Activated CD8-positive, alpha-beta T cell treated with anti-CD3 and anti-CD28 coated beads for 36 hours (primary cell): Measurements from ENCODE around the gene FAM78B. TPM values are rescaled to one million over a fixed set of nuclear protein-coding genes. Genes with fewer than 3 reads are reported as not detected.

ENCODE experiments used
- ATAC-seq: fragments of 200-7000 bp; cut with Tn5 transposase; one replicate; pipeline ENCODE4 v1.10.0; 2021; ENCODE audit warnings: mild to moderate bottlenecking, moderate library complexity
- CTCF ChIA-PET: fragments of 350-600 bp; sonication (Branson Sonifier 250); formaldehyde crosslinking; loops from one replicate; lab custom pipeline; 2021; ENCODE audit warnings: antibody characterized with exemption; lab: Charles Lee
- POLR2A ChIA-PET: fragments of 350-600 bp; sonication (Branson Sonifier 250); formaldehyde crosslinking; loops from one replicate; lab custom pipeline; 2021; ENCODE audit warnings: antibody characterized with exemption; lab: Charles Lee
- DNase-seq: peaks from one replicate; pipeline ENCODE4 v3.0.0-alpha.2; 2020
- H3K27ac Mint-ChIP-seq: one replicate; pipeline ENCODE4 v1.8.0; 2021; ENCODE audit warnings: mild to moderate bottlenecking, mixed read lengths
- H3K27me3 Mint-ChIP-seq: one replicate; pipeline ENCODE4 v1.8.0; 2021; ENCODE audit warnings: mixed read lengths
- H3K36me3 Mint-ChIP-seq: one replicate; pipeline ENCODE4 v1.8.0; 2021; ENCODE audit warnings: low read depth, mixed read lengths
- H3K4me1 Mint-ChIP-seq: one replicate; pipeline ENCODE4 v1.8.0; 2021; ENCODE audit warnings: low read depth, mixed read lengths
- H3K4me3 Mint-ChIP-seq: one replicate; pipeline ENCODE4 v1.8.0; 2021; ENCODE audit warnings: mild to moderate bottlenecking, moderate library complexity, mixed read lengths
- H3K9me3 Mint-ChIP-seq: one replicate; pipeline ENCODE4 v1.8.0; 2021; ENCODE audit warnings: mixed read lengths
- intact Hi-C: fragments of 100-400 bp; cut with micrococcal nuclease; formaldehyde crosslinking; loops from one replicate; pipeline ENCODE4 v1.10.0; 2022
- total RNA-seq, 2 experiments: library from RNA; stranded (reverse); gene quantifications; one replicate each; pipeline ENCODE4 v1.2.3, GENCODE V29; 2021
- TF ChIP-seq, protein P1 (sequence below): fragments of 200-600 bp; IDR thresholded peaks from one replicate; pipeline ENCODE4 v1.8.0; 2022; ENCODE audit warnings: antibody characterized with exemption, mild to moderate bottlenecking

Gene FAM78B
- total RNA-seq, 2 experiments from 2014 or later = 0.20 TPM; not detected in 1

DNA sequence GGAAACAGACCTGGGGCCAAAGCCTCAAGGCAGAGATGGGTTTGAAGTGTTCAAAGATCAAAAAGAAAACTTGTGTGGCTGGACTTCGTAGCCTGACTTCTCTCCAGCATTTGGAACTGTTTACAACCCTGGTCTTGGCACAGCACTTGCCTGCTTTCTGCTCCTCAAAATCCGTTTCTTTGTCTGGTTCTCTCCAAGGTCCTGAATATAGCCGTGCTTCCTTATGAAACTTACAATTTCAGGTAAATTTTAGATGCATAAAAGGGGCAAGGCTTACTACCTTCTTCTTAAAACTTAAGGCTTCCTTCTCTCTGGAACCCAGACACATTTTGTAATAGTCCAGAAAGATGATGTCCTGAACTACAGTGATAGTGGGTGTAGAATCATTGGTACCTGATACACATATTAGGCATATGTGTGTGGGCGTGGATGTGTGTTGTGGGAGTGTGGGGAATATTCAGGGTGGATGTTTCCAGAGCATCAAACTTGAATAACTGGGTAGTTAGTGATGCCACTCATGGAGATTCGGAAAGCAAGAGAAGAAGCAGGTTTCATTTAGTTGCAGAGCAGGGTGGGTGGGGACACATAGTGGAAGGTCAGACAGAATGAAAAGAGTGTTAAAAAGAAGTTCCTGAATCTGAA, 26.4 kb upstream of the FAM78B start:
- intact Hi-C loops = no loop called here
- ATAC-seq (no peak), DNase-seq (no peak)
- no peak overlapping the region for H3K27ac Mint-ChIP-seq
- peaks cover 8% of the 10 kb centered on the region for H3K27me3 Mint-ChIP-seq
- POLR2A ChIA-PET = no interaction called here
- TF ChIP-seq, protein P1, sequence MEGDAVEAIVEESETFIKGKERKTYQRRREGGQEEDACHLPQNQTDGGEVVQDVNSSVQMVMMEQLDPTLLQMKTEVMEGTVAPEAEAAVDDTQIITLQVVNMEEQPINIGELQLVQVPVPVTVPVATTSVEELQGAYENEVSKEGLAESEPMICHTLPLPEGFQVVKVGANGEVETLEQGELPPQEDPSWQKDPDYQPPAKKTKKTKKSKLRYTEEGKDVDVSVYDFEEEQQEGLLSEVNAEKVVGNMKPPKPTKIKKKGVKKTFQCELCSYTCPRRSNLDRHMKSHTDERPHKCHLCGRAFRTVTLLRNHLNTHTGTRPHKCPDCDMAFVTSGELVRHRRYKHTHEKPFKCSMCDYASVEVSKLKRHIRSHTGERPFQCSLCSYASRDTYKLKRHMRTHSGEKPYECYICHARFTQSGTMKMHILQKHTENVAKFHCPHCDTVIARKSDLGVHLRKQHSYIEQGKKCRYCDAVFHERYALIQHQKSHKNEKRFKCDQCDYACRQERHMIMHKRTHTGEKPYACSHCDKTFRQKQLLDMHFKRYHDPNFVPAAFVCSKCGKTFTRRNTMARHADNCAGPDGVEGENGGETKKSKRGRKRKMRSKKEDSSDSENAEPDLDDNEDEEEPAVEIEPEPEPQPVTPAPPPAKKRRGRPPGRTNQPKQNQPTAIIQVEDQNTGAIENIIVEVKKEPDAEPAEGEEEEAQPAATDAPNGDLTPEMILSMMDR = no peak
- H3K36me3 Mint-ChIP-seq = no peaks in the 10 kb centered on the region
- no peaks in the 10 kb centered on the region for H3K9me3 Mint-ChIP-seq
- no peak overlapping the region for H3K4me3 Mint-ChIP-seq
- no peaks in the 10 kb centered on the region for H3K4me1 Mint-ChIP-seq
- CTCF ChIA-PET = no interaction called here

DNA sequence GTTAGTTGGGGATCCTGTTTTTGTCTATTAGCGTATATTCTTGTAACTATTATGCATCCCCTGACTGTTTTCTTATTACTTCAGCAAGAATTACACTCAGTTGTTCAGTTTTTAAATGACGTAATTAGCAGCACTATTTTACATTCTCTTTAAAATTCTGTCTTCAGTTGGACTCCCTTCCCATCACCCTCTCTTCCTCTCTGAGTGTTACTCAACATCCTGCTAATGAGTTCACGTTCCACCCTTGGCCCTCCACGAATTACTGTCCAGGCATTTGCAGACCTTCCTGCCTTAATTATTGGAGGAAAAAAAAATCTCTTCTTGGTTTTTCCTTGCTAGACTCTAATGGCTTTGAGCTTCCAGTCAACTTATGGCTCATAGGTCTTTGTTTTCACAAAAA, 23.6 kb upstream of the FAM78B start:
- H3K36me3 Mint-ChIP-seq = no peaks in the 10 kb centered on the region
- H3K9me3 Mint-ChIP-seq = no peaks in the 10 kb centered on the region
- intact Hi-C loops = no loop called here
- ATAC-seq = no peak
- ChIA-PET CTCF (no interaction called here), POLR2A (no interaction called here)
- no peaks in the 10 kb centered on the region for H3K4me1 Mint-ChIP-seq
- TF ChIP-seq, protein P1 = no peak
- H3K27me3 Mint-ChIP-seq = peaks cover 6% of the 10 kb centered on the region
- H3K4me3 Mint-ChIP-seq = no peak overlapping the region
- DNase-seq = no peak
- no peak overlapping the region for H3K27ac Mint-ChIP-seq

DNA sequence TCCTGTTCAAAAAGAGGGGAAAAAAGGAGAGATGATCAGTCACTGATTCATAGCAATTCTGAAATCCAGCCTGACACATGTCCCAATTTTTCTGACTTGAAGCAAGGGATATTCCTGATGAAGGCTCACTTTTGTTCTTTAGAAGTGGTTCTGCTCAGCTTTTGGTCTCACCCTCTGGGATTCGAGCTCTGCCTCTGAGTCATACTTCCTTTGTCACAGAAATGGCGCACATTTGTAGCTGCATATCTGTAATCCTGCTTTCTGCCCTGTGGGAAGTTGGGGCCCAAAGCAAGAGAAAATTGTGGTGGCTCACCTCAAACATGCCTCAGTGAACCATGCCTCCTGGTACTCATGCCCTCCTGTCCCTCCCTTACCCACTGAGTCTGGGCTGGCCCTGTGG, 22.3 kb upstream of the FAM78B start:
- H3K9me3 Mint-ChIP-seq = no peaks in the 10 kb centered on the region
- no peak for DNase-seq
- H3K27ac Mint-ChIP-seq = no peak overlapping the region
- POLR2A ChIA-PET = no interaction called here
- CTCF ChIA-PET = no interaction called here
- peaks cover 6% of the 10 kb centered on the region for H3K27me3 Mint-ChIP-seq
- no peak overlapping the region for H3K4me3 Mint-ChIP-seq
- no peaks in the 10 kb centered on the region for H3K4me1 Mint-ChIP-seq
- TF ChIP-seq, protein P1 = no peak
- intact Hi-C loops = no loop called here
- H3K36me3 Mint-ChIP-seq = no peaks in the 10 kb centered on the region
- no peak for ATAC-seq

DNA sequence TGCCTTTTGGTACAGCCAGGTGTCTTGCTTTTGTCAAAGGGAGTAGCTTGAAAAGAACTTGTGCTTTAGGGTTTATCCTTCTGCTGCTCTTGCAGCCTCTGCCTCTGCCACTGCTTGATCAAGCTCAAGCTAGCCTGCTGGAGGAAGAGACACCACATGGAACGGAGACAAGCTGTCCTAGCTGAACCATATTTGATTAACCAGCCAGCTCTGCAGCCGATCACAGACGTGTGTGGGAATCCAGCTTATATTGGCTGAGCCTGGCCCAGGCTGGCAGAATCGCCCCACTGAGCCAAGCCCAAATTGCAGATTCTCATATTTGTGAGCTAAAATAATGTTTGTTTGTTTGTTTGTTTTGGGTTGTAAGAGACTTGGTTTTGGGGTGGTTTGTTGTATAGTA, 18.7 kb upstream of the FAM78B start:
- intact Hi-C loops = no loop called here
- H3K4me3 Mint-ChIP-seq = no peak overlapping the region
- no peak overlapping the region for H3K27ac Mint-ChIP-seq
- no peaks in the 10 kb centered on the region for H3K36me3 Mint-ChIP-seq
- POLR2A ChIA-PET = no interaction called here
- ATAC-seq (no peak), DNase-seq (no peak)
- H3K9me3 Mint-ChIP-seq = no peaks in the 10 kb centered on the region
- H3K27me3 Mint-ChIP-seq = peaks cover 7% of the 10 kb centered on the region
- no peaks in the 10 kb centered on the region for H3K4me1 Mint-ChIP-seq
- CTCF ChIA-PET = interaction anchor here (1.4 kb wide), 1 partner anchor 15 kb away, joined by 5 read pairs; no protein-coding TSS in a partner anchor
- TF ChIP-seq, protein P1 = no peak

DNA sequence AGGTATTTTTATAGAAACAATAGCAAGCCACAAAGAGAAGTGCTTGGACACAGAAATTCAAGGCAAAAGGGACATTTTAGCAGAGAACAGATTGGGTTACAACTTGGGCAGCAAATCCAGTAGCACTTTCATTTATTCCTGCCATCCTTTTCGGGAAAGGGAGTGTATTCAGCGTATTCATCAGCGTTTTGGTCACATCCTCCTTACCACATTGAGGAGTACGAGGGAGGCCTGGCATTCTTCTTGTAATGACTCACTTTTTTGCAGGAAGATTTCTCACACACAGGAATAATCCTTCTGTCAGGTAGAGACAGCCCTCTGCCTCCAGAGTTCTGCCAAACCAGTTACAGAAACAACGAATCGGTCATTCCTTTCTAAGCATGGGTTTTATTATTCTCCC, 18.1 kb upstream of the FAM78B start:
- intact Hi-C loops = no loop called here
- CTCF ChIA-PET = no interaction called here
- H3K4me3 Mint-ChIP-seq = no peak overlapping the region
- peaks cover 7% of the 10 kb centered on the region for H3K27me3 Mint-ChIP-seq
- ATAC-seq (no peak), DNase-seq (no peak)
- H3K9me3 Mint-ChIP-seq = no peaks in the 10 kb centered on the region
- TF ChIP-seq, protein P1 = no peak
- no peaks in the 10 kb centered on the region for H3K4me1 Mint-ChIP-seq
- no peaks in the 10 kb centered on the region for H3K36me3 Mint-ChIP-seq
- H3K27ac Mint-ChIP-seq = no peak overlapping the region
- POLR2A ChIA-PET = no interaction called here
